Measurements from ENCODE around the gene PRKCE.
A peak's percentile ranks its signal among the peaks of the same experiment; 100 is the strongest.
"Not testable (repeated sequence)": the region's sequence is repeated elsewhere in the genome, so short reads cannot be mapped to it uniquely, and the experiment has no call there.

The PRKCE gene

DNA sequence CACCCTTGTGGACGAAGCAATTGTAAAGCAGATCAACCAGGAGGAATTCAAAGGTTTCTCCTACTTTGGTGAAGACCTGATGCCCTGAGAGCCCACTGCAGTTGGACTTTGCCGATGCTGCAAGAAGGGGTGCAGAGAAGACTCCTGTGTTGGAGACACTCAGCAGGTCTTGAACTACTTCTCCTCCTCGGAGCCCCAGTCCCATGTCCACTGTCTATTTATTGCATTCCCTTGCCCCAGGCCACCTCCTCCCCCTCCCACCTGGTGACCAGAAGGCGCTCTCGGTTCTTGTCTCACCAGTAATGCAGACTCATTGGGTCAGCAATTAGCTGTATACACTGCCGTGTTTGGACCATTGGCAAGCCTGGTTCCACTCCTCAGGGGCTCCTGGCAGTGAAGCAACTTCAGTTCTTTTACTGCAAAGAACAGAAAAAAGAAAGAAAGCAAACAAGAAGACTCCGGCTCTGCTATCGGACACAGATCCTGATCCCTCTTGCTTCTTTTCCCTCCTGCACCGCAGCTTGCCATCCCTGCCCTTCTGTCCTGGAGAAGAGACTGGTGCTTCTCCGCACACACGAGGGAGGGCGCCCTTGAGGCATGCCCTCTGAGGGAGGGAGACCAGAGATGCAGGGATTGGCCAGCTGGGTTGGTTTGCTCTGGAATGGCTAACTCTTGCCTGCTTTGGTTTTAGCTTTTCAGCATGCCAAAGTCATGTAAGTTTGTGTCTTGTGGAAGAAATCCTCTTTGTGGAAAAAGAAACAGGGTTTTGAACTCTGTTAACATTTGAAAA is 533.5 kb downstream of the PRKCE start:
- no peak for DNase-seq (ENCODE audit: low read depth, low spot score)

DNA sequence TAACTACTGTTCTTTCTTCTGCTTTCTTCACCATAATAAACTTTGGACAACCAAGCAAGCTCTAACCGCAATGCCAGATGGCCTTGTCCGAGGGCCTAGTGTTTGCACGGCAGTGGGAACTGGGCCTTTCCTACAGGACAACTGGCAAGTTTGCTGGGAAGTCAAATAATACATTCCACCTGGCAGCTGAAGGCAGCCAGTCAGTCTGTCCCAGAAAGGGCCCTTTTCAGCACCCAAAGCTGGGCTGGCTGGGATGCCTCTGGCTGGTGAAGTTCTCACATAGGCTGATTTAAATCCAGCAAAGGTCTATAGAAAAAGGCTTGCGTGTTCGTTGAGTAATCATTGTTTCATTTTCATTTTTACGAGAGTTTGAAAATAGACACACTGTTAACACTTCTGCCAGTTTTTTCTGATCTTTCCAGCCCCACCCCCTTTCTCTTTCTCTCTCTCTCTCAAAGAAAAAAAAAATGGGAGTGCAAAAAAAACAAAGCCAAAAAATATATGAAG is 535.7 kb downstream of the PRKCE start:
- DNase-seq (ENCODE audit: low read depth, low spot score): no peak

DNA sequence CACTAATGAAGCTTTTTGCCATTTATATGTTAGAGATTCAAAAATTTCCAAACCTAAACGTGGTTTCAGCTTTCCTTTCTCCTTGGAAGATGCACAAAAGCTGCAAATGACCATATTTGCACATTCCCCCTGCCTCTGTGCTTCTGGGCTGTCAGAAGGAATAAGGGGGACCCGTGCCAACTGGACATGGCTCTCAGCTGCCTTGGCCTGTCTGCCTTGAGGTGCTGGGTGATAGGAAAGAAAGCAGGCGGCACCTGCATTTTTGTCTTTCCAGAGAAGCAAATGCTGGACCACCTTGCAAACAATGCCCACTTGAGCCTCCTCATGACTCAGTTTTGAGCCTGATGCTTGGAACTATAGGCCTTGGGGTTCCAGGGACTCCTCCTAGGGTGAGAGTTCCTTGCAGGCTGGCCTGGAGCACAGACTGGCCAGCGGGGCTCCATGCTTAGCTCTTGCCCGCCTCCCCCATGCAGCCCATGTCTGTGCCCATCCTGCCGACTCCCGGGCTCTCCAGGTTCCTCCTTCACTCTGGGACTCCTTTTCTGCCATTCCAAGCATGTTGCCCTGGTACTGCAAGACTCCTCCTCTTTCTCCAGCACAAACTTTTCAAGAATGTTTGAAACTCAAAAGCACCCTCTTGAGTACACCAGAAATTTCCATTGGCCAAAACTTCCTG is 536.7 kb downstream of the PRKCE start:
- DNase-seq (ENCODE audit: low read depth, low spot score): no peak

DNA sequence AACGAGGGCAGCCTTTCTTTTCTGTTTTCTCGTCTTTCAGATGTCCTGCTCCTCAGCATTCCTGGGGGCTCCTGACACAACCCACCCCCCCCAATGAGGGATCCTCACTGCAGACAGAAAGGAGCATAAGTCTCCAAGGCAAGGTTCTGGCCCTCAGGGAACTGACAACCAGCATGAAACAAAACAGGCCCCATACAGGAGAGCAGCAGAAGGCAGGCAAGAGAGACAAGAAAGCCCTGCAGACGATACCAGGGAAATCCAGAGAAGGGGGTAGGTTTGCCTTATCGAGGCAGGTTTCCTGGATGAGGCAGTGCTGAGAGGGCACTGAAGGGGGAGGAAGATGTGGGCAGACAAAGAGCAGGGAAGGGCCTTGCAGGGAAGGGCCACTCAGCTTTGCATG is 541.9 kb downstream of the PRKCE start:
- DNase-seq (ENCODE audit: low read depth, low spot score): peak; percentile 91

DNA sequence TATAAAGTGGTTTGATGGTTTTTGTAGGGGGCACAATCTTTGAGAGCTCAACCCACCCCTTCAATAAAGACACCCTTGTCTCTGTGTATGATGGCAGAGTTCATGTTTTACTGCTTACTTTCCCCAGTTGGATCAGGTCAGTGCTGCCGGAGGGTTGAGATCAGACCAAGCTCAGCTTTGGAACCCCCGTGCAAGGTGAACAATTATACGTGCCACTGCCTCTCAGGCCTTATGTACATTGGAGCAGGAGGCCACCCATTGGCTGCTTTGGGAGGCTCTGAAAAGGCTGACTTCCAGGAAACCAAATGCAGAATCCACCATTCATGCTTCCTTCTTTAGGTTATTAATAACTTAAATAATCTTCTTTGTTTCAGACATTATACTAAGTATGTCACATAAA is 542.4 kb downstream of the PRKCE start:
- no peak for DNase-seq (ENCODE audit: low read depth, low spot score)

DNA sequence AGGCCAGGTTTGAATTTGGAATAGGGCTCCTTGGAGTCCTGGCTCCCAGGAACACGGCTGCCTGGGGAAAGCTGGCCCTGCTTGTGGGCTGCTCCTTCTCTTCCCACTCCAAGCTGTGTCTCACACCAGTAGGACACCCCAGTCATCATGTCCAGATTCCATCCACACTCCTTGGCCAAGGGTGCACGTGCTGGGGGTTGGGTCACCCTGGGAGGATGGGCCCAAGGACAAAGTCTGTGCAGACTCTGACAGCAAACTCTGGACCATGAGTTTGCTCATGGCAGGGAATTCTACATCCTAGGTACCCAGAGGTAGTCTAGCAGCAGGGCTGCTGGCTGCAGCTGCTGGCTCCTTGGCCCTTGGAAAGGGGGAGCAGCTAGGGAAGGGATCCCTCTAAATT is 543.4 kb downstream of the PRKCE start:
- no peak for DNase-seq (ENCODE audit: low read depth, low spot score)

DNA sequence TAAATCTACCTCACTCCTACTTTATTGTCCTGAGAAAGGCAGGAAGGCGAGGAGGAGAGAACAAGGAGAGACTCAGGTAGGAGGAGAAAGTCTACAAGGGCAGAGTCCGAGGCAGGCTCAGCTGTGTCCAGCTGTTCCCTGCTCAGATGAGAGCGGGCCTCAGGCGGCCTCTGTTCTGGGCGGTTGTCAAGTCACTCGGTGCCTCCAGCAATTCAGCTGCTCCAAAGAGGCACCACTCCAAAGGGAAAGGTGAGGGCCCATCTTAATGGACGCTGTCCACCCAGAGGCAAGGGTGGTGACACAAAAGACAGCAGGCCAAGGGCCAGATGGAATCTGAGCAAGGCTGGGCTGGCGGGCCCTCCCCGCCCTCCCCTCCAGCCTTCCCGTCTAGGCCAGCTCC is 544.3 kb downstream of the PRKCE start:
- DNase-seq (ENCODE audit: low read depth, low spot score): peak; percentile 53

DNA sequence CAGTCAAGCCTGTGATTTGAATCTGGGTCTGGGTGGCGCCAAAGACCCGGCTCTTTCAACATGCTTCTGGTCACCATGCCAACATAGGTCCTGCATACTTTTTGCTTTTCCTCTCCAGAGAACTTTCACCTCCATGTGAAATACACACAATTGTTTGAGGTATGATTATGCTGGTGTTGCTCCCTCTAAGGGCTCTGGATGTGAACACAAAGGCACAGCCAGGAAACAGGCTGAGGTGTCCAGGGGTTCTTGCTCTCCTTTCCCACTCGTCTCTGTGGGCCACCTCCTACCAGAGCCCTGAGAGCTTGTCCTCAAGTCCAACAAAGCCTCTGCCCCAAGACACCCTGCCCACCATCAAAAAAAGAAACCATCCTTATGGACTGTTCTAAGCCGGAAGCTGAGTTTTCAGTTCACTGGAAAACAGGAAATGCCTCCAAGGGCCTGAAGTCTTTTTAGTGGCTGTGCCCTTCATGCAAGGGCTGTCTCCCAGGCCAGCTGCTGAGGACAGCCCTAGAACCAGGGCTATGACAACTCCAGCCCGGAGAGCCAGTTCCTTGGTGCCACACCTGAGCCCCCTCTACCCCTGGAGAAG is 545.5 kb downstream of the PRKCE start:
- no peak for DNase-seq (ENCODE audit: low read depth, low spot score)

DNA sequence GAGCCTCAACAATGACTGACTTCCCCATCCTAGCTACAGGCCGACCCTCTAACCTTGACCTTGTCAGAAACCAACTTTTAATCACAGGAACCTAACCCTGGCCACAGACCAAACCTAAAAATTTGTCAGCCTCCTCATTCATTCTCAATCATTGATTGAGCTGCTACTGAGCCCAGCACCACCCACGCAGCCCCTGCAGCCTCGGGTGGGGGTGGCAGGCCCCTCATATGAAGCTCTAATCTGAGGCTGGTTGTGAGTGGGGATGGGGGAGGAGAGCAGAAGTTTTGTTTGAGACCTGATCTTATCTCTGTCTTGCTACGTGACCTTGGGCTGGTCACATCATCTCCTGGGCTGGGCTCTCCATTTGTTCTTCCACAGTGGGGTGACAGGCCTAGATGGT is 546.2 kb downstream of the PRKCE start:
- DNase-seq (ENCODE audit: low read depth, low spot score): no peak

DNA sequence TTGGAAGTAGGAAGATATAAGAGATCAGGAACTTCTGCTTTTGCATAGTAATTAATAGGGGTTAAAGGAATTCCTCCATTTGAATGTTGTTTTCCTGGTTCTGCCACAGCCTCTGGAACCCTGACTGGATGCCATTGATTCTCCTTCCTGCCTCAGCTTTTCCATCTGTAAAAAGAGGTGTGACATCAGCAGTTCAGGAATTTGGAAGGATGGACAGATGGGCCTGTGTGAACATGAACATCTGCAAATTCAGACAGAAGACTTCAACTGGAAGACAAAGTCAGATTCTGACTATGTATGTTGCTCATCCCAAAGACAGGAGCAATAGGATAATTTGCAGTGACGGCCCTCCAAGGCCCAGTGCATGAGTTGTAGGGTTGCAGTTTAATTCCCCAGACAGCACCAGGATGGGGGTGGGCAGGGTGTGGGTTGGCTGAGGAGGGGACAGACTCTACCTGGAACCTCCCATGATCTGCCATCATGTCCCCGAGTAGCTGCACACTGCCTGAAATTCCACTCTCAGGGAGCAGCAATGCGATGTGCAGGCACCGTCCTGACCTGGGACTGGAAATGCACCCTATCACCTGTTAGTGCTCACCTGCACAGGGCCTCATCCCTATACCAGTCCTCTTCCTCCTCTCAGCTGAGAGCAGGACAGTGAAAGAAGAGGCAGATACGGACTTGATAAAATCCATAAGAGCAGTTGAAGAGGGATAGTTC is 546.8 kb downstream of the PRKCE start:
- DNase-seq (ENCODE audit: low read depth, low spot score): no peak

DNA sequence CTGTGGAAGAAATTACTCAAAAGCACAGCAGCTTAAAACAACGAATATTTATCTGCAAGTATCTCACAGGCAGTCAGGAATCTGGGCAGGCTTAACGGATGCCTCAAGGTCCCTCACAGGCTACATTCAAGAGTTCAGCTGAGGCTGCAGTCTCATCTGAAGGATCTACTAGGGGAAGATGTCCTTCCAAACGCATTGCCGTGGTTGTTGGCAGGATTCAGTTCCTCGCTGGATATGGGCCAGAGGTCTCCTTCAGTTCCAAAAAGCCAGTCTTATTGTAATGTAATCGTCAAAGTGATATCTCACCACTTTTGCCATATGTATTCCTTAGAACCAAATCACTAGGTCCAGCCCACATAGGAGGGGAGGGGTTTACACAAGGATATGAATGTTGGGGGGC is 547.5 kb downstream of the PRKCE start:
- no peak for DNase-seq (ENCODE audit: low read depth, low spot score)

DNA sequence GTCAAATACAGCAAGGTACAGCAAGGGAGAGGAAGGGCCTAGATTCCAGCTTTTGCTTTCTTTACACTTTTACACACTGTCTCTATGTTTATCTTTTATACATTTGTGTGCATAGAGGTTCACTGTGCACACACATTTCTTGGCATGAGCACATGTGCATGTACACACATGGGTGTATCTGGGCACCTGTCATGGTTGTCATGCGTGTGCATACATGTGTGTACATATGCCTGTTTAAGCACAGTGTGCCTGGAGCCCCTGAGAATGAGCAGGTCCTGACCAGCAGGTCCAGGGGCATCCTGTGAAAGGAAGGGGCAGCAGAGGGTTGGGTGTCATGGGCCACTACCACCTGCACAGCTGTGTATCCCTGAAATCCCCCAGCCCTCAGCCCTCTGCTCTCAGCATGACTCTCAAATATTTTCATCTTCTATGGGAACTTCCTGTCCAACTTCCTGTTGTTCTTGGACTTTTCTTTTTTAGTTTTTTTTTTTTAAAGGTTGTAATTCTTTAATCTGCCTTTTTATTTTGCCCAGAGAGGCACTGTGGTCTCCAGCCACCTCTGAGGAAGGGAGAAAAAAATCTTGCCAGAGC is 548.7 kb downstream of the PRKCE start:
- DNase-seq (ENCODE audit: low read depth, low spot score): no peak

DNA sequence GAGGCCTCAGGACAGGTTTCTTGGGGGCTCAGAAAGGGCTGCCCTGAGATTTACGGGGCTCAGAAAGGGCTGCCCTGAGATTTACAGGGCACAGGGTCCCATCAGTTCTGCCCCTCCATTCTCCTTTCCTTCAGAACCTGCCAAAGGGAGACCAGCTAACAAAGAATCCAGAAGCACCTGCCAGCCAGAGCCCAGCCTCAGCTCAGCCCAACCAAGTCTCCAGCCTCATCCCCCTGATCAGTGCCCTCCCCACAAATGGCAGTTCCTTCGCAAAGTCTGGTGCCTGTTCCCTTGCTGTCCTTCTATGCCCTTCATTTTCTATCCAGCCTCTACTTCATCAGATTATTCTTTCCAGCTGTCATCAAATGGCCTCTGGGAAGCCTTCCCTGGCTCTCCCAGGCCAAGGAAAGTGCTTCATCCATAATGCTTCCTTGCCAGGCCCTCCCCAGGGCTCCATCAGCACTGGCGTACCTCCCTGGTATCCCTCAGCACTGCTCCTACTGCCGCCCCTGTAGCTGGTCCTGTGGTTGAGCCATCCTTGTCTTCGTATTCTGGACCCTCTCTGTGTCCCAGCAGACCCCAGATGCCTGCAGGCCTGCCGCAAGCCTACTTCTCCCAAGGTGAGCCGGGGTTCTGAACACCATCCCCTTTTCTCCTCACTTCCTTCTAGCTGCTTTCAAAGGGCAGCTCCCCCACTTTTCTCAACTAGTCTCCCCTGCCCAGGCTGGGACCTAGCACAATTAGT is 549.6 kb downstream of the PRKCE start:
- no peak for DNase-seq (ENCODE audit: low read depth, low spot score)

DNA sequence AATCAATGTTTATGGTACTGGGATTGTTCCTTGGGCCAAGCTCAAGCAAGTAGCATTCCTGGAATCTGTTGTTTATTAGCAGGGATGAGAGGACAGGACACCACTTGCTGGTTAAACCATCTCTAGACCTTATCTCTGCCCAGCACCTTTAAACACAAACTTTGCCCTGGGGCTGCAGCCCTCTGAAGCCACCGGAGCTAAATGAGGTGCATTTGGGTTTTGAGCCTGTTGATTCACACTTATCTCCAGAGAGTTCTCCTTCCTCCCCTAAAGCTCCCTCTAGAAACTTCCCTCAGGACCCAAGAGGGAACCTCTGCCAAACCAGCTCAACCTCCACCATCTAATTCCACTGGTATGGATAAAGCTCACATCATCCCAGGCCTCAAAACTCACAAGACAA is 551.0 kb downstream of the PRKCE start:
- DNase-seq (ENCODE audit: low read depth, low spot score): peak; percentile 83

DNA sequence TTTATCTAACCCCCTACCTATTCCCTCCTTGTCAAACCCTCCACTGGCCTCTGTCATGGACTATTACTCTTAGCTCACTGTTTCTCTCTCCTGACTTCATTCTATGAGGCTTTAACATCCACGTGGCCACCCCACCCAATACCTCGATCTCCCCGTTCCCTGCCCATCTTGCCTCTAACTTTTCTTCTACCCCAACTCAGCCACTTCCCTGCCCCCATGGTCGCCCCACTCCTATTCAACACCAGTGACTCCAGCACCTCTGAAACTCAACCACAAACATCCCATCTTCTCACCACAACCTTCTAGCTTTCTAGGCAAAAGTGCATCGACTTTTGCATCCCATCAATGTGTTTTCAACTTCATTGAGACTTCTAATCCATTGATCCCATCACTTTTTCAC is 551.5 kb downstream of the PRKCE start:
- no peak for DNase-seq (ENCODE audit: low read depth, low spot score)

DNA sequence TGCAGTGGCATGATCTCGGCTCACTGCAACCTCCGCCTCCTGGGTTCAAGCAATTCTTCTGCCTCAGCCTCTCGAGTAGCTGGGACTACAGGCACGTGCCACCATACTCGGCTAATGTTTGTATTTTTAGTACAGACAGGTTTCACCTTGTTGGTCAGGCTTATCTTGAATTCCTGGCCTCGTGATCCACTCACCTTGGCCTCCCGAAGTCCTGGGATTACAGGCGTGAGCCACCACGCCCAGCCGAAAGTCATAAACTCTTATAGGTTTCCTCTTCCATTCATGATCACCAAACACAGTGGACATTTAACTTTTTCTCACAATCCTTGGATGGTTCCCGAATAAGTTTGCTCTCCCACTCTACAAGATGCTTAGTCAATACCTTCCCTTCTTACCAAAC is 552.2 kb downstream of the PRKCE start:
- DNase-seq (ENCODE audit: low read depth, low spot score): not testable (repeated sequence)

DNA sequence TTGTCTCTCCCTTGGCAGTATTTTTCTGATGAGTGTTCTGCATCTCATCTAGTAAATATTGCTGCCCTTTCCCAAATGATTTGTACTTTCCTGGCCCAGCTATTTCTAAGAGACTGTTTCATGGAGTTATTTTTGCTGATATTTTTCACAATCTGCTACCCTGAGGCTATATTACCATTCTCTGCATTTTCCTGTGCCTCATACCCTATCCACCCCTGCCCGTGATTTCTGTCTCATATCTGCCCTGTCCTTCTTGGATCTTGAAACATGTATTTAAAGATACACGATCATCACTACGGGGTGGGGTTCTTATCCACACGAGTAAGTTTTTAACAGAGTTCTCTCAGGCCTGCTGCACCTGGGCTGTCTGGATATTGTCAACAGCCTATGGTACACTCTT is 556.1 kb downstream of the PRKCE start:
- DNase-seq (ENCODE audit: low read depth, low spot score): no peak

DNA sequence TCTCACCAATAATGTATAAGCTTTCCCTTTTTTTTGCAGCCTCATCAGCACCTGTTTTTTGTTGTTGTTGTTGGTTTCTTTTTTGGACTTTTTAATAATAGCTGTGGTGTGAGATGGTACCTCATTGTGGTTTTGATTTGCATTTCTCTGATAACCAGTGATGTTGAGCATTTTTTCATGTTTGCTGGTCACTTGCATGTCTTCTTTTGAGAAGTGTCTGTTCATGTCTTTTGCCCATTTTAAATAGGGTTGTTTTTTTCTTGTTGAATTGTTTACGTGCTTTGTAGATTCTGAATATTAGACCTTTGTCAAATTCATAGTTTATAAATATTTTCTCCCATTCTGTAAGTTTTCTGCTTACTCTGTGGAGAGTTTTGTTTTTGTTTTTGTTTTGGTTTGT is 557.3 kb downstream of the PRKCE start:
- DNase-seq (ENCODE audit: low read depth, low spot score): no peak

DNA sequence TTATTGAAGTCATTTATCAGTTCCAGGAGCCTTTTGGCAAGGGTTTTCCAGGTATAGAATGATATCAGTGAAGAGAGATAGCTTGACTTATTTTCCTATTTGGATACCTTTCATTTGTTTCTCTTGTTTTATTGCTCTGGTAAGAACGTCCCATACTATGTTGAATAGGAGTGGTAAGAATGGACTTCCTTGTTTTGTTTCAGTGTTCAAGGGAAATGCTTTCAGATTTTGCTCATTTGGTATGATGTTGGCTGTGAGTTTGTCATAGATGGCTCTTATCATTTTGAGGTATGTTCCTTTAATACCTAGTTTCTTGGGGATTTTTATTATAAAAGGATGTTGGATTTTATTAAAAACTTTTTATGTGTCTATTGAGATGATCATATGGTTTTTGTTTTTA is 558.6 kb downstream of the PRKCE start:
- no peak for DNase-seq (ENCODE audit: low read depth, low spot score)

DNA sequence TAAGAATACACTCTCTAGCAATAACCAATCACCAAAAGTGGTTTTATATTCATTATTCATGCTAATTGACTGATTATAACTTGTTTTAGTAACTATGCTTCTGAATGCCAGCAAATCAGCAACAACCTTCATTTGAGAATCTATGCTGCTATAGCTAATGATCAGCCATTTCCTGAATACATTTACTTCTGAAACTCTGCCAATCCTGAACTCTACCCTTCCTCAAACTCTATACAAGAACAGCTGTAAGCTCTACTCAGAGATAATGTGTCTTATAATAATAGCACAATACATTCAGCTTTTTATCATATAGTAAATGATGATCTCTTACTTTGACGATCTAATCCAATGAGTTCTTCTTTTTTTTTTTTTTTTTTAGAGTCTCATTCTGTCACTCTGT is 560.0 kb downstream of the PRKCE start:
- no peak for DNase-seq (ENCODE audit: low read depth, low spot score)

DNA sequence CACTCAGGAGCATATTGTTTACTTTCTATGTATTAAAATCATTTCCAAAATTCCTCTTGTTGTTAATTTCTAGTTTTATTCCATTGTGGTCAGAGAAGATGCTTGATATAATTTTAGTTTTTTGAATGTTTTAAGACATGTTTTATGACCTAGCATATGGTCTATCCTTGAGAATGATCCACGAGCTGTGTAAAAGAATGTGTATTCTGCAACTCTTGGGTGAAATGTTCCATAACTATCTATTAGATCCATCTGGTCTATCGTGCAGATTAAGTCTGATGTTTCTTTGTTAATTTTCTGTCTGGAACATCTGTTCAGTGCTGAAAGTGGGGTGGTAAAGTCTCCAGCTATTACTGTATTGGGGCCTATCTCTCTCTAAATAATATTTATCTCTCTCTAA is 562.4 kb downstream of the PRKCE start:
- no peak for DNase-seq (ENCODE audit: low read depth, low spot score)
